HG03521 (cell line): ENCODE data around the gene FCER1A.

ENCODE experiments used
- ATAC-seq: cut with Tn5 transposase; IDR thresholded peaks from one replicate; pipeline ENCODE4 v1.9.1; 2021; ENCODE audit warnings: mild to moderate bottlenecking, moderate library complexity; ENCODE audit not compliant: unreplicated experiment

Gene FCER1A

DNA sequence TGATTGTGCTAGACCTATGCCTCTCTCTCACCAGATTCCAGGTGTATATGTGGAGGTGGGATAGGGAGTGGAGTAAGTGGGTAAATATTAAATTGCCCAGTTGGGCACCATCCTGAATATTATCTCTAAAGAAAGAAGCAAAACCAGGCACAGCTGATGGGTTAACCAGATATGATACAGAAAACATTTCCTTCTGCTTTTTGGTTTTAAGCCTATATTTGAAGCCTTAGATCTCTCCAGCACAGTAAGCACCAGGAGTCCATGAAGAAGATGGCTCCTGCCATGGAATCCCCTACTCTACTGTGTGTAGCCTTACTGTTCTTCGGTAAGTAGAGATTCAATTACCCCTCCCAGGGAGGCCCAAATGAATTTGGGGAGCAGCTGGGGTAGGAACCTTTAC lies at the start of gene FCER1A:
TSS of gene FCER1A (plus strand) at position 242 of the 400 bp plus-strand sequence. CDS start at position 271, 29 bp downstream.
- no peak for ATAC-seq

- no peak for ATAC-seq
Observed at GRCh38 chr1:159261311-159261710, 40.8 kb upstream of the FCER1A start.

DNA sequence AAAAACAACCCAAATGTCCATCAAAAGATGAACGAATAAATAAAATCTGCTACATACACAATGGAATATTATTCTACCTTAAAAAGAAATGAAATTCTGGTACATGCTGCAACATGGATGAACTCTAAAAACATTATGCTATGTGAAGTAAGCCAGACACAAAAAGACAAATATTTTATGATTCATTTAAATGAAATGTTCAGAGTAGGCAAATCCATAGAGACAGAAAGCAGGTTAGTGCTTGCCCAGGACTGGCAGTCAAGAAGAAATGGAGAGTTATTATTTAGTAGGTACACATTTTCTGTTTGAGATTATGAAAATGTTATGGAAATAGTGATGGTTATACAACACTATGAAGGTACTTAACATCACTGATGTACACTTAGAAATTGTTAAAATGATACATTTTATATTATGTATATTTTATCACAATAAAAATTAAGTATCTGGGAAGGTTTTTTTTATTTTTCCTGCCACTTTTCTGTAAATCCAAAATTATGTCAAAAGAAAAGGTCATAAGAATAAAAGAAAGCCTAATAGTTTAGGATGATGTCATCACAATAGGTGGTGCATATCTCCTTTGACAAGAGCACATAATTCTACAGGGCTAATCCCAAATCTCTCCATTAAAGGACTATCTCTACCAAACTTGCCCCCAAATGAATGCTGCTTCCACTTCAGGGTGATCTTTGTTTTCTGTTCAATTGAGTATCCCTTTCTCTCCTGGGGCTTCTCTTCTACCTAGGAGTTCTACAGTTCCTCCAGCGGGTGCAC lies 40.2 kb upstream of the FCER1A start:
- no peak for ATAC-seq

GRCh38 chr1:159266832-159267231 lies 35.3 kb upstream of the FCER1A start:
- ATAC-seq, result no peak

GRCh38 chr1:159274631-159275030 lies 27.5 kb upstream of the FCER1A start:
- ATAC-seq, result no peak

DNA sequence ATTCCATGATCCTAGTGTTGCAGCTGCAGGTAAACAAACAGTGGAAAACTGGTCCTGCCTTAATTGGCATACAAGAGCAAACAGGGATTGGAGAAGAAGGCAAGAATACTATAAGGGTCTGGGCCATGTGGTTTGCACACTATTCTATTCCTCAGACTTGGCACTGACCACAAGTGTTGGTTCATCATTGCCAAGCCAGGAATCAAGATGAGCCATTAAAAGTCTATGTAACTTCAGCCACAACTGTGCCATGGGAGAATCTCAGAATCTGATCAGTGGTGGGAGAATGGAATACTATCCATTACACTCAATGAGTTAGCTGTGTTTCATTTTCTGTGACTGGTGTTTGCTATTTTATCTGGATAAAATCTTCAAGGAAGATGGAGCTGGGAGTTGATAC lies 26.2 kb upstream of the FCER1A start:
- no peak for ATAC-seq

DNA sequence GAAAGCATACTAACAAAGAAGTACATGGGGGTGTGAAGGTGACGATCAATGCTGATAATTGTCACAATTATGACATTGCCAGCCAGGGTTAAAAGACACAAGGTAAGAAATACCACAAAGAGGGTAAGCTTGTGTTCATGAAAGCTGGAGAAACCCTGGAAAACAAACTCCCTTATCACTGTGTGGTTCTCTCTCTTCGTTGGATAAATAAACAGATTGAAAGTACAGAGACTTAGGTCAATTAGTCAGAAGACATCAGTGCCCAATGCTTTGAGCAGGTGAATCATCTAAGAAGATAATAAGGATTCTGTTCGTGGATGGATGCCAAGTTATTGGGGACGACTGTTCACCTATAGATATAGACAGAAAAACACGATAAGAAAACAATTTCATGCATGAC lies 22.4 kb upstream of the FCER1A start:
- ATAC-seq, result no peak

- ATAC-seq, result no peak
Observed at GRCh38 chr1:159282118-159282517, 20.0 kb upstream of the FCER1A start.

DNA sequence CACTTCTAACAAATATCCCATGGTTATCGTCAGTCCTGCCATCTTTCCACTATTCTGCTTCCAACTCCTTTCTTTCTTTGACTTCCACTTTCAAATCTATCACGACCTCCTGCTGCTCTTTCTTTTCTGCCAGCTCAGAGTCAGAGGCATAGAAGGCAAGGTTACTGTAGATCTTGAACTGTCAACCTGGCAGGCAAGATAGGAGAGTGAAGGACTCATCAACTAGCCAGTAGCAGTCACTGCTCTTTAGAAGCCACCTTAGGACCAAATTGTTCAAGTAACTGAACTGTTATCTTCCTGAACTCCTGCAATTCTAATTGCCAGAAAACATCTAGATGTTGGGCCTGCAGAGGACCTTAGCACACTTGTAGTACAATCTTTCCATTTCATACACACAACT lies 13.1 kb upstream of the FCER1A start:
- ATAC-seq, result no peak

GRCh38 chr1:159291424-159291823 lies 10.7 kb upstream of the FCER1A start:
- no peak for ATAC-seq

- no peak for ATAC-seq
Observed at GRCh38 chr1:159296706-159297375, 5.3 kb upstream of the FCER1A start.

DNA sequence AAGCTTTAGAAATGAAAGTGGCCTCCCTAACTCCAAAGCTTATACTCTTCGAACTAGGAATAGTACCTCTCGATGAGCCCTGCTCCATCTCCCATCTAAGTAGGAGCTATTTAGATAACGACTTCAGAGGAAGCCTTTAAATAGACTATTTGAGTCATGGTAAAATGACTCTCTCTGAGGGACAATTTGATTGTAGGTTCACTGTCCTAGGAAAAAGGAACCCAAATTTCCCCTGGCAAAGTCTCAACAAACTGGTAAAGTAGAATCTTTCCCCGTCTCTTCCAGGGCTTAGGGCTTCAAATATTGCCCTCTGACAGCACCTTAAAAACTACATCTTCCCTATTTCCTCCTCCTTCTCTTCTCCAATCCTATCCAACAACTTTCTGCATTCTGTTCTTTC lies 2.0 kb upstream of the FCER1A start:
- no peak for ATAC-seq

GRCh38 chr1:159307346-159308020 lies 5.3 kb downstream of the FCER1A start:
- no peak for ATAC-seq

GRCh38 chr1:159311679-159312078 lies 9.5 kb downstream of the FCER1A start:
- no peak for ATAC-seq

DNA sequence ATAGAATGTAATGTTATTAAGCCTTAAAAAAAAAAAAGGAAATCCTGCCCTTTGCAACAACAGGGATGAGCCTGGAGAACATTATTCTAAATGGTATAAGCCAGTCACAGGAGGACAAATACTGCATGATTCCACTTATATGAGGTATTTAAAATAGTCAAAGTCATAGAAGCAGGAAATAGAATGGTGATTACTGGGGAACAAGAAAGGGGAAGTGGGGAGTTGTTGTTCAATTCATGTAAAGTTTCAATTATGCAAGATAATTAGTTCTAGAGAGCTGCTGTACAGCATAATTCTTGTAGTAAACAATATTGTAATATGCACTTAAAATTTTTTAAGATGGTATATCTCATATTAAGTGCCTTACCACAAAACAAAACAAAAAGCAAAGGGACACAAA lies 13.2 kb downstream of the FCER1A start:
- no peak for ATAC-seq

- no peak for ATAC-seq
Observed at GRCh38 chr1:159318784-159319551, 16.8 kb downstream of the FCER1A start.

- no peak for ATAC-seq
Observed at GRCh38 chr1:159334797-159335196, 32.7 kb downstream of the FCER1A start.

GRCh38 chr1:159338018-159338417 lies 35.9 kb downstream of the FCER1A start:
- no peak for ATAC-seq

GRCh38 chr1:159339536-159339935 lies 37.4 kb downstream of the FCER1A start:
- no peak for ATAC-seq

GRCh38 chr1:159341736-159342135 lies 39.6 kb downstream of the FCER1A start:
- no peak for ATAC-seq

GRCh38 chr1:159342761-159343425 lies 40.8 kb downstream of the FCER1A start:
- no peak for ATAC-seq
